ENCODE data around the gene CHSY3.

The CHSY3 gene

DNA sequence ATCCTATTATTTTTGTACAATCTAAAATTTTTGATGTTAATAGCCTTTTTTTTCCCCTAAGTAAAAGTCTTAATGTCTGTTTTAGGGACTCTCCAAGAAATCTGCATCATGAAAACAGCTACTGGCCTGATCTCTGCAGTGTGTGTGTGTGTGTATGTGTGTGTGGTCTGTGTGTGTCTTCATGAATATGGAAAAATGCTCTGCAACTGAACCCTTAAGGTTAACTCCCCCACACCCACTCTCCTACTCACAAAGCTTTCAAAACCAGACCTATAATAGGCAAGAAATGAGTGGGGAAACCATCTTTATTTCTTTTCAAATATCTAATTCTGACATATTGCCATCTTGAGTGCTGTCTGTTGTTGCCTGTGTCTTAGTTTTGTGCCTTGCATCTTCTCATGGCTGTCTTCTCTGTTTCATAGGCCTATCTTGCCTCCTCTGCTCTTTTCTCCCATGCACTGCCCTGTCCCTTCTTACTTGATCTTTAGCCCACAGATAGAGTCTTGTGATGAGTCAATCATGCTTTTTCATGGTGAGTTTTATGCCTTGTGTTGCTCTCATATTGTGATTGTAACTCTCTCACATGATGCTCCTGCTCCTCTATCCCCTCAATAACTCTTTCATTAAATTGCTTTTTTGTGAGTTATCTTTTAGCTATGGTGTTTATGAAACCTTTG lies 68.3 kb downstream of the CHSY3 start:
- TF ChIP-seq, protein P1, sequence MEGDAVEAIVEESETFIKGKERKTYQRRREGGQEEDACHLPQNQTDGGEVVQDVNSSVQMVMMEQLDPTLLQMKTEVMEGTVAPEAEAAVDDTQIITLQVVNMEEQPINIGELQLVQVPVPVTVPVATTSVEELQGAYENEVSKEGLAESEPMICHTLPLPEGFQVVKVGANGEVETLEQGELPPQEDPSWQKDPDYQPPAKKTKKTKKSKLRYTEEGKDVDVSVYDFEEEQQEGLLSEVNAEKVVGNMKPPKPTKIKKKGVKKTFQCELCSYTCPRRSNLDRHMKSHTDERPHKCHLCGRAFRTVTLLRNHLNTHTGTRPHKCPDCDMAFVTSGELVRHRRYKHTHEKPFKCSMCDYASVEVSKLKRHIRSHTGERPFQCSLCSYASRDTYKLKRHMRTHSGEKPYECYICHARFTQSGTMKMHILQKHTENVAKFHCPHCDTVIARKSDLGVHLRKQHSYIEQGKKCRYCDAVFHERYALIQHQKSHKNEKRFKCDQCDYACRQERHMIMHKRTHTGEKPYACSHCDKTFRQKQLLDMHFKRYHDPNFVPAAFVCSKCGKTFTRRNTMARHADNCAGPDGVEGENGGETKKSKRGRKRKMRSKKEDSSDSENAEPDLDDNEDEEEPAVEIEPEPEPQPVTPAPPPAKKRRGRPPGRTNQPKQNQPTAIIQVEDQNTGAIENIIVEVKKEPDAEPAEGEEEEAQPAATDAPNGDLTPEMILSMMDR (IDR thresholded peaks at IDR 0.05; ENCODE audit: low read depth, low read length, missing control alignments), result no peak
- no peak for DNase-seq
- Histone ChIP-seq H3K27me3 (replicated peaks) (no peaks in the 10 kb centered on the region), H3K27ac (no peak overlapping the region), H3K4me3 (ENCODE audit: low read depth, low read length) (no peak overlapping the region), H3K36me3 (replicated peaks) (no peaks in the 10 kb centered on the region)
- in situ Hi-C loops (cut with HindIII; ENCODE audit: low pct_ligation_motif_present, low sequenced_read_pairs), result no loop called here

DNA sequence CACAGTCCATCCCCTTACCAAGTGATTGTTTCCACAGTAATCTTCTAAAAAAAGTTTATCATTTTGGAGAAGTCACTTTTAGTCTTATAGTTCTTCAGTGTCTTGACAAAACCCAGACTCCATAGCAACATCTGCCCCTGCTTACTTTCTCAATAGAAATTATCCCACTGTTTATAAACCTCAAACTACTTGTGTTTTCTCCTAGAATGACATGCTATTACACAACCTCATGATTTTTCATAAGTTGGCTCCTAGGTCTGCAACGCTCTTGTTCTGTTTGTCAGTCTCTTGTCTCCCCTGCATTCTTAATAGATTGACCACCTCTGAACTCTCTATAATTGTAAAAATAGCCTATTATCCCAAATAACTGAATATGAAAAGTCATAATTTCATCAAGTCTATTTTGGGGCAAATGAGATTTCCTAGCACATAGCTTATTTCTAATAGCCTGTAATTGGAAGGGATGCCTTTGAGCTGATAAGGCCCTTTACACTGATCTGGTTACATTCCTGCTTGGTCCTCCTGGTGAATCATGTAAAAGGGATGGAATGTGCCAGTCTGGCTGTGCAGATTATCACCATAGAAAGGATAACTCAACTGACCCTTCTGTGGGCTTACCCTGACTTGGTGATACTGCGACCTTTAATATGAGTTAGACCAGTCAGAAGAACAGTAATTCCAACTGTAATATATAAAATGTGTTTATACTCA lies 69.6 kb downstream of the CHSY3 start:
- peak; percentile 79 for DNase-seq
- H3K27ac ChIP-seq, result peak overlapping the region; percentile 24
- TF ChIP-seq, protein P1 (IDR thresholded peaks at IDR 0.05; ENCODE audit: low read depth, low read length, missing control alignments), result no peak
- H3K36me3 ChIP-seq (replicated peaks), result no peaks in the 10 kb centered on the region
- in situ Hi-C loops (cut with HindIII; ENCODE audit: low pct_ligation_motif_present, low sequenced_read_pairs), result no loop called here
- no peak overlapping the region for H3K4me3 ChIP-seq (ENCODE audit: low read depth, low read length)
- H3K27me3 ChIP-seq (replicated peaks), result no peaks in the 10 kb centered on the region

DNA sequence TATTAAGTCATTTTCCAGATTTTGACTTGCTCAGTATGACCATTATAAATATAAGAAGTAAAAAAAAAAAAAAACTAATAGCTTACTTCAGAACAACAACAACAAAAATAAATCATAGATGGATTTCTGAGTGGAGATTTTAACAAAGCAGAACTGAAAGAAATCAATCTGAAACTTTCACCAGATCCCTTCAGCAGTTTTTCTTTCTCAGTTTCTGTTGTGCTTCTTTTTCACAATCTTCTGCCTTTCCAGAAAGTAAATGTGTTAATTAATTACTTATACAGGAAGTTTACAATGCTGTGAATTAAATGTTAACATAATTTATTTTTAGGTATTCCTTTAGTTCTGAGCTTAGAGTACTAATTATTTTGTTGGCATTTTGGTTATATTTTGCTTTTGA lies 73.5 kb downstream of the CHSY3 start:
- no peaks in the 10 kb centered on the region for H3K36me3 ChIP-seq (replicated peaks)
- in situ Hi-C loops (cut with HindIII; ENCODE audit: low pct_ligation_motif_present, low sequenced_read_pairs), result no loop called here
- H3K4me3 ChIP-seq (ENCODE audit: low read depth, low read length), result no peak overlapping the region
- no peak for DNase-seq
- TF ChIP-seq, protein P1 (IDR thresholded peaks at IDR 0.05; ENCODE audit: low read depth, low read length, missing control alignments), result no peak
- no peak overlapping the region for H3K27ac ChIP-seq
- H3K27me3 ChIP-seq (replicated peaks), result no peaks in the 10 kb centered on the region

DNA sequence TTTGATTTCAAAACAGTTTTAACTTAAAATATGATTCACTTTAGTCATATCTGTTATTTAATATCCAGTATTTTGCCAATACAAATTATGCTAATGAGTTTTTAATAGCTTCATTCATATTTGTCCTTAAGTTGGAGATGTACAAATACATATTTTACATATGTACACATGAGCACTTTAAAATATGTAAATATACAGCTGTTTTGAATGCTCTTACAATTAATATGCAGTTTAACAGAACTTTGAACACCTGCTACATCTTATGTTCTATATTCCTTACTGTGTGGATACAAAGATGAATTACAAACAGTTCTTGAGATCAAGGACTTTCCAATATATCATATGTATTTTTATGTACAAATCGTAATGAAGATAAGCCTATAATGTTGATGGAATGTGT lies 74.0 kb downstream of the CHSY3 start:
- no peak for DNase-seq
- H3K4me3 ChIP-seq (ENCODE audit: low read depth, low read length), result no peak overlapping the region
- TF ChIP-seq, protein P1 (IDR thresholded peaks at IDR 0.05; ENCODE audit: low read depth, low read length, missing control alignments), result no peak
- H3K27ac ChIP-seq, result no peak overlapping the region
- in situ Hi-C loops (cut with HindIII; ENCODE audit: low pct_ligation_motif_present, low sequenced_read_pairs), result no loop called here
- no peaks in the 10 kb centered on the region for H3K36me3 ChIP-seq (replicated peaks)
- no peaks in the 10 kb centered on the region for H3K27me3 ChIP-seq (replicated peaks)

DNA sequence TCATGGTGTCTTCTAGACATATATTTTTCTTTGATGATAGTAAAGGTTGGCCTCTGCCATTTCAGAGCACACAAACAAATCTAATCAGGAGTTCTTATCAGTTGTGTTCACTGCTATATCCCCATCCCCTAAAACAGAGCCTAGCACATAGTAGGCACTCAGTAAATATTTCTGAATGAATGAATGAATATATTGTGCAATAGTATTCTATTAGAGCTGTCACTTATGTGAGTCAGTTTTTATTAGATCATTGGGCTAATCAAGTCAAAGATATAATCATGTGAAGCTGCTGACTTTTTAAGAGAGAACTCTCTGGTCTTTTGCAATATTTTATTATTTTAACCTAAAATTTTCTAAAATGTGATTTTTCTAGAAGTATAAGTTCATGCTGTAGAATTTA lies 84.2 kb downstream of the CHSY3 start:
- no peaks in the 10 kb centered on the region for H3K36me3 ChIP-seq (replicated peaks)
- no peak for DNase-seq
- TF ChIP-seq, protein P1 (IDR thresholded peaks at IDR 0.05; ENCODE audit: low read depth, low read length, missing control alignments), result no peak
- no peak overlapping the region for H3K4me3 ChIP-seq (ENCODE audit: low read depth, low read length)
- H3K27me3 ChIP-seq (replicated peaks), result no peaks in the 10 kb centered on the region
- no peak overlapping the region for H3K27ac ChIP-seq
- in situ Hi-C loops (cut with HindIII; ENCODE audit: low pct_ligation_motif_present, low sequenced_read_pairs), result no loop called here
